ENCODE measurements around the gene TMEM212. TPM values are rescaled to one million over a fixed set of nuclear protein-coding genes. Genes with fewer than 3 reads are reported as not detected.

Gene TMEM212
- total and polyA plus RNA-seq, 2 of the 13 experiments (the other 11 are each of a cell fraction or from before 2014, with no cell fraction given), result not detected

DNA sequence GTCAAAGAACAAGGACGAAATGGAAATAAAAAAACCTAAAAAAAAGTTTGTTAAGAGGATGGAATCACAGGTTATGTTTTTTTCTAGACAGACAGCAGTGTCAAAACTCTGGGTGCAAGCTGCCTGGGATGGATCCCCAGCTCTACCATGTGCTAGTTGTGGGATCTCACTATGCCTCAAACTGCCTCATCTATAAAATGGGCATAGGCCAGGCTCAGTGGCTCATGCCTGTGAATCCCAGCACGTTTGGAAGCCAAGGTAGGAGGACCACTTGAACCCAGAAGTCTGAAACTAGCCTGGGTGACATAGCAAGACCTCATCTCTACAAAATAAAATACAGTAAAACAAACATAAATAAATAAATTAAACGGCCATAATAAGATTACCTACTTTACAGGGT lies 37.5 kb upstream of the TMEM212 start (continued):
- no peak for TF ChIP-seq REPIN1 (CRISPR knock-in tag; IDR thresholded peaks at IDR 0.05; ENCODE audit: borderline replicate concordance, low read depth)
- TF ChIP-seq, protein P1, sequence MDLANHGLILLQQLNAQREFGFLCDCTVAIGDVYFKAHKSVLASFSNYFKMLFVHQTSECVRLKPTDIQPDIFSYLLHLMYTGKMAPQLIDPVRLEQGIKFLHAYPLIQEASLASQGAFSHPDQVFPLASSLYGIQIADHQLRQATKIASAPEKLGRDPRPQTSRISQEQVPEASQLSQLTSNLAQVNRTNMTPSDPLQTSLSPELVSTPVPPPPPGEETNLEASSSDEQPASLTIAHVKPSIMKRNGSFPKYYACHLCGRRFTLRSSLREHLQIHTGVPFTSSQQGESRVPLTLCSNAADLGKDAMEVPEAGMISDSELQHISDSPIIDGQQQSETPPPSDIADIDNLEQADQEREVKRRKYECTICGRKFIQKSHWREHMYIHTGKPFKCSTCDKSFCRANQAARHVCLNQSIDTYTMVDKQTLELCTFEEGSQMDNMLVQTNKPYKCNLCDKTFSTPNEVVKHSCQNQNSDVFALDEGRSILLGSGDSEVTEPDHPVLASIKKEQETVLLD (CRISPR knock-in tag; IDR thresholded peaks at IDR 0.05; ENCODE audit: low read depth), result no peak
- no peak for TF ChIP-seq GRHL1 (CRISPR knock-in tag; conservative IDR thresholded peaks at IDR 0.05)
- TF ChIP-seq, protein P2, sequence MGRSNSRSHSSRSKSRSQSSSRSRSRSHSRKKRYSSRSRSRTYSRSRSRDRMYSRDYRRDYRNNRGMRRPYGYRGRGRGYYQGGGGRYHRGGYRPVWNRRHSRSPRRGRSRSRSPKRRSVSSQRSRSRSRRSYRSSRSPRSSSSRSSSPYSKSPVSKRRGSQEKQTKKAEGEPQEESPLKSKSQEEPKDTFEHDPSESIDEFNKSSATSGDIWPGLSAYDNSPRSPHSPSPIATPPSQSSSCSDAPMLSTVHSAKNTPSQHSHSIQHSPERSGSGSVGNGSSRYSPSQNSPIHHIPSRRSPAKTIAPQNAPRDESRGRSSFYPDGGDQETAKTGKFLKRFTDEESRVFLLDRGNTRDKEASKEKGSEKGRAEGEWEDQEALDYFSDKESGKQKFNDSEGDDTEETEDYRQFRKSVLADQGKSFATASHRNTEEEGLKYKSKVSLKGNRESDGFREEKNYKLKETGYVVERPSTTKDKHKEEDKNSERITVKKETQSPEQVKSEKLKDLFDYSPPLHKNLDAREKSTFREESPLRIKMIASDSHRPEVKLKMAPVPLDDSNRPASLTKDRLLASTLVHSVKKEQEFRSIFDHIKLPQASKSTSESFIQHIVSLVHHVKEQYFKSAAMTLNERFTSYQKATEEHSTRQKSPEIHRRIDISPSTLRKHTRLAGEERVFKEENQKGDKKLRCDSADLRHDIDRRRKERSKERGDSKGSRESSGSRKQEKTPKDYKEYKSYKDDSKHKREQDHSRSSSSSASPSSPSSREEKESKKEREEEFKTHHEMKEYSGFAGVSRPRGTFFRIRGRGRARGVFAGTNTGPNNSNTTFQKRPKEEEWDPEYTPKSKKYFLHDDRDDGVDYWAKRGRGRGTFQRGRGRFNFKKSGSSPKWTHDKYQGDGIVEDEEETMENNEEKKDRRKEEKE (IDR thresholded peaks at IDR 0.05), result no peak
- TF ChIP-seq ZSCAN30 (CRISPR knock-in tag; IDR thresholded peaks at IDR 0.05), result no peak
- TF ChIP-seq ZNF713 (CRISPR knock-in tag; IDR thresholded peaks at IDR 0.05), result no peak
- peak; percentile 87 for TF ChIP-seq KDM1A (CRISPR knock-in tag; IDR thresholded peaks at IDR 0.05)
- peak; percentile 20; the same call in 1 of the 2 replicates for TF ChIP-seq POGZ (CRISPR knock-in tag; IDR thresholded peaks at IDR 0.05)
- TF ChIP-seq ZNF607 (CRISPR knock-in tag; IDR thresholded peaks at IDR 0.05; ENCODE audit: borderline replicate concordance), result no peak
- TF ChIP-seq FIP1L1 (IDR thresholded peaks at IDR 0.05; ENCODE audit: borderline replicate concordance, insufficient read depth, low read depth, low read length), result no peak
- TF ChIP-seq ZNF564 (CRISPR knock-in tag; IDR thresholded peaks at IDR 0.05), result no peak
- TF ChIP-seq, protein P3, sequence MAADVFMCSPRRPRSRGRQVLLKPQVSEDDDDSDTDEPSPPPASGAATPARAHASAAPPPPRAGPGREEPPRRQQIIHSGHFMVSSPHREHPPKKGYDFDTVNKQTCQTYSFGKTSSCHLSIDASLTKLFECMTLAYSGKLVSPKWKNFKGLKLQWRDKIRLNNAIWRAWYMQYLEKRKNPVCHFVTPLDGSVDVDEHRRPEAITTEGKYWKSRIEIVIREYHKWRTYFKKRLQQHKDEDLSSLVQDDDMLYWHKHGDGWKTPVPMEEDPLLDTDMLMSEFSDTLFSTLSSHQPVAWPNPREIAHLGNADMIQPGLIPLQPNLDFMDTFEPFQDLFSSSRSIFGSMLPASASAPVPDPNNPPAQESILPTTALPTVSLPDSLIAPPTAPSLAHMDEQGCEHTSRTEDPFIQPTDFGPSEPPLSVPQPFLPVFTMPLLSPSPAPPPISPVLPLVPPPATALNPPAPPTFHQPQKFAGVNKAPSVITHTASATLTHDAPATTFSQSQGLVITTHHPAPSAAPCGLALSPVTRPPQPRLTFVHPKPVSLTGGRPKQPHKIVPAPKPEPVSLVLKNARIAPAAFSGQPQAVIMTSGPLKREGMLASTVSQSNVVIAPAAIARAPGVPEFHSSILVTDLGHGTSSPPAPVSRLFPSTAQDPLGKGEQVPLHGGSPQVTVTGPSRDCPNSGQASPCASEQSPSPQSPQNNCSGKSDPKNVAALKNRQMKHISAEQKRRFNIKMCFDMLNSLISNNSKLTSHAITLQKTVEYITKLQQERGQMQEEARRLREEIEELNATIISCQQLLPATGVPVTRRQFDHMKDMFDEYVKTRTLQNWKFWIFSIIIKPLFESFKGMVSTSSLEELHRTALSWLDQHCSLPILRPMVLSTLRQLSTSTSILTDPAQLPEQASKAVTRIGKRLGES (CRISPR knock-in tag; IDR thresholded peaks at IDR 0.05; ENCODE audit: borderline replicate concordance), result no peak
- TF ChIP-seq ZNF629 (CRISPR knock-in tag; conservative IDR thresholded peaks at IDR 0.05), result peak; percentile 97
- no peak for TF ChIP-seq ZNF124 (CRISPR knock-in tag; IDR thresholded peaks at IDR 0.05)
- TF ChIP-seq, protein P4, sequence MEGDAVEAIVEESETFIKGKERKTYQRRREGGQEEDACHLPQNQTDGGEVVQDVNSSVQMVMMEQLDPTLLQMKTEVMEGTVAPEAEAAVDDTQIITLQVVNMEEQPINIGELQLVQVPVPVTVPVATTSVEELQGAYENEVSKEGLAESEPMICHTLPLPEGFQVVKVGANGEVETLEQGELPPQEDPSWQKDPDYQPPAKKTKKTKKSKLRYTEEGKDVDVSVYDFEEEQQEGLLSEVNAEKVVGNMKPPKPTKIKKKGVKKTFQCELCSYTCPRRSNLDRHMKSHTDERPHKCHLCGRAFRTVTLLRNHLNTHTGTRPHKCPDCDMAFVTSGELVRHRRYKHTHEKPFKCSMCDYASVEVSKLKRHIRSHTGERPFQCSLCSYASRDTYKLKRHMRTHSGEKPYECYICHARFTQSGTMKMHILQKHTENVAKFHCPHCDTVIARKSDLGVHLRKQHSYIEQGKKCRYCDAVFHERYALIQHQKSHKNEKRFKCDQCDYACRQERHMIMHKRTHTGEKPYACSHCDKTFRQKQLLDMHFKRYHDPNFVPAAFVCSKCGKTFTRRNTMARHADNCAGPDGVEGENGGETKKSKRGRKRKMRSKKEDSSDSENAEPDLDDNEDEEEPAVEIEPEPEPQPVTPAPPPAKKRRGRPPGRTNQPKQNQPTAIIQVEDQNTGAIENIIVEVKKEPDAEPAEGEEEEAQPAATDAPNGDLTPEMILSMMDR (CRISPR knock-in tag; IDR thresholded peaks at IDR 0.05), result no peak
- no peak for TF ChIP-seq ZNF644 (CRISPR knock-in tag; IDR thresholded peaks at IDR 0.05; ENCODE audit: low read depth)
- no peak for TF ChIP-seq KLF6 (CRISPR knock-in tag; IDR thresholded peaks at IDR 0.05)

All from HepG2 (cell line).